HG02884 (cell line): ENCODE measurements around the gene PLEKHO2.

Experiments used
- ATAC-seq: cut with Tn5 transposase; IDR thresholded peaks from one replicate; pipeline ENCODE4 v1.9.1; 2021; ENCODE audit warnings: mild to moderate bottlenecking, moderate library complexity; ENCODE audit not compliant: unreplicated experiment

The PLEKHO2 gene

DNA sequence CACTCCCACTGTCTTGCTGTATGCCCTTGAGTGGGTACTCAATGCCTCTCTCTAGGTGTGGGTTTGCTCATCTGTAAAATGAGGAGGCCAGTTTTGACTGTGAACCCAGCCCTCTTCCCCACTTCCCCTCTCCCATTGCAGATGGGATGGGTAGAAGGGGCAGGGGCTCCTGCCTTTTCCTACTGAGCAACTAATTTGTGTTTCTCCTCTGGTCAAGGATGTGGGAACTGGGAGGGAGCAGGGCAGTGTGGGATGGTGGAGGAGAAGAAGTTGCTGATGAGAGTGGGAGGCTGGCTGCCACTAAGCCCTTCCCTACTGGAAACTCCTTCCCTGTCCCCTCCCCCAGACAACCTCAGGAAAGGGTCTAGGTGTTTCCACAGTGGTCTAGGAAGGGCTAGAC, 49.8 kb downstream of the PLEKHO2 start:
- ATAC-seq = no peak

DNA sequence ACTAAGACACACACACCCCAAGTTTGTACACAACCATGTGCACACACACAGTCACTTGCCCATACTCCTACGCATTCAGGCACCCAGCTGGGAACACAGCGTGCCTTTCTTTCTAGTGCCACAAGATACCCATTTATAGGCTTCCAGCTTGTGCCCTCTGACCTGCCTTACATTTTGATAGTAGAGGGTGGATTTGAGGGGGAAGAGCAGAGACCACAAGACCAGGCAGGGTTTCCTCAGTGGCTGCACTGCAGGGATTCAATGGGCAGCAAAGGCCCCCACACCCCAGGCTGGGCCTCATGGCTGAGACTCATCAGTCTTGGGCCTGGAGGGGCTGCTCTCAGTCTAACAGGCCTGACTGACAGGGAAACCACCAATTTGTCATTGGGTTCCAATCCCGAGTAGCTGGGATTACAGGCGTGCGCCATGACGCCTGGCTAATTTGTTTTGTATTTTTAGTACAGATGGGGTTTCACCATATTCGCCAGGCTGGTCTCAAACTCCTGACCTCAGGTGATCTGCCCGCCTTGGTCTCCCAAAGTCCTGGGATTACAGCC, 51.2 kb downstream of the PLEKHO2 start:
- no peak for ATAC-seq

DNA sequence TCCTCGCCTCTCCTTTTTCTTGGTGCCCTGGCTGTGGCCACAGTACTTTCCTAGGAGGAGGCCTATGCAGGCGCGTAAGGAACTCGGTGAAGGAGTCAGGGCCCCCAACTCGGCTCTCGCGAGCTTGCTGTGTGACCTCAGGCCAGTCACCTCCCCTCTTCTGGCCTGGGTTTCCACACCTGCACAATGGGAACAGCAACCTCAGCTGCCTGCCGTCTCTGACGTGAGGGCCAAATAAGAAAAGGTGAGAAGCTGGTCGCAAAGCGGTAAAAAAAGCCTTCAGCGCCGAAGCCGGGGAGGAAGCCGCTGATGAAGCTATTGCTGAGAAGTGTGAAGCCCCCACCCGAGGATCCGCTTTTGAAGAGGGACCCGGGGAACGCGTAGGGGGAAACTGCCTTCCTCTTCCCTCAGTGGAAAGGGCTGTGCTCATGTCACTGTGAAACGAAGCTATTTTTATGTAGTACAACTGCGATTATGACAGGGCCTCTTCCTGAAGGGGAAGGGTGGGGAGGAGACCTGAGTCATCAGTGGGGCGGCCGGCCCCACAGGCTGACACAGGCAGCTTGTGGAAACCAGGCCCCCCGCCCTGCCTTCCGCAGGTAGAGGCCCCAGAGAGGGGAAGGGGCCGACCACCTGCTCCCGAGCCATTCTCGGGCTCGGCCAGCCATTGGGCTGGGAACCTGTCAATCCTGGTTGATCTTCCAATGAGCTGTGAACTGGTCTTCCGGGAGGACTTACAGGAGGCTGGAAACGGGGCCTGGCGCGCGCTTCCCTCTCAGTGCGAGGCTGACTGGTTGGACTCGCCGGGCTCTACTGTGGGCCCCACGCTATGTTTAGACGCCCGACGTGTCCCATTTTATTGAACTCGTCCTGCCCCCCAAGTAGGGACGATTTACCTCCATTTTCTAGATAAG, 52.0 kb downstream of the PLEKHO2 start:
- ATAC-seq = peak; percentile 59

DNA sequence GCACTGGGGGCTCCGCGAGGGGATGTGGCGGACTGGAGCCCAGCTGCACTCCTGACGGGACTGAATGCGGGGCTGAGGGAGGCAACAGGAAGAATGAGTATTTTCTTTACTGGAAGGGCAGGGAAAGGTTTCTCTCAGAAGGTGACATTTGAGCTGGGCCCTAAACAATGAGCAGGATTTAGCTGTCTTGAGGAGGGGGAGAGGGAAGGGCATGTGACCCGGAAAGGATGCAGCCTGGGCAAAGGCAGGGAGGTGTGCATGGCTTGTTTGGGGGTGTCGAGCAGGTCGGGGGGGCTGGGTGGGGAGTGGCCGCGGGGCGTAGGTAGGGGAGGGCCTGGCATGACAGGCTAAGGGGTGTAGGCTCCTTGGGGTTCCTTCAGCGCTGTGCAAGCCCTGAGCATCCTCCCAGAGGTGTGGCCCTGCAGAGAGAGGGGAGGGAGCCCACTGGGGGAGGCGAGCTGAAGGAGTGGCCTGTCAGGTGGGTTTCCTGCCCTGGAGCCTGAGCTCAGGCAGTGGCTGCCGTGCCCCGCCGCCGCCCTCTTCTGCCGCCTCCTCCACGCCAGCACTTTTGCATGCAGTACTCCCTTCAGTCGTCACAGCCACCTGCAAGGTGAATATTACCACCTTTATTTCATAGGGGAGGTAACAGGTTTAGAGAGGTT, 52.8 kb downstream of the PLEKHO2 start:
- peak; percentile 20 for ATAC-seq

DNA sequence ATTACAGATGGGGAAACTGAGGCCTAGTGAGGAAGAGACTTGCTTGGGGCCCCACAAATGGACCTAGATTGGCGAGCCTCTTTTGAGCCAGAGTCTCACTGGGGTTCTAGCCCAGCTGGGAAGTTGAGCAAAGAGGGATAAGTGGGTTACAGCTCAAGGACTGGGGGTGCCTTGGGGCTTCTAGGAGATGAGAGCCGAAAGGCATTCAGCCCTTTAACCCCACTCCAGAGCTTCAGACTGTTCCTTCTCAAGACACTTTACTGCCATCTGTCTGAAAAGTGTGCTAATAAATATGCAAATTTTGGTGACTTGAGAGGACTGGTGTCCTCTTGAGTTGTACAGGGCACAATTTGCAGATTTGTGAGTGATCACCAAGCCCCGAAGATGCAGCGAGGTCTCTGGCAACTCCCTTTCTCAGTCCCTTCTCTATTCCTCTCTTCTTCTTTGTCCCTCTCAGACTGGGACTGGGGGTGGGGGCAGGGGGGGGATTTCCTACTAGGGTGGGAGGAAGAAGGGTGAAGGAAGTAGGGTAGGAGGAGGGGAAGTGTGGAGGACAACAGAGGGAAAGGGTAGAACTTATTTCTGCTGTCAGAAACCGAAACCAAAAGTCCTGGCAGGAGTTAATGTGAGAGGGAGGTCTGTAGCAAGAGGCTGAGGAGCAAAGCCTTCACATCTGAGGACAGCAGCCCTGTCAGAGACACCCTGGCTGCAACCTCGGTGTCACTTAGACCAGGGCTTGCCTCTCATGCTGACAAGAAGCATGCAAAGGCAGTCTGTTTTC, 53.8 kb downstream of the PLEKHO2 start:
- no peak for ATAC-seq

DNA sequence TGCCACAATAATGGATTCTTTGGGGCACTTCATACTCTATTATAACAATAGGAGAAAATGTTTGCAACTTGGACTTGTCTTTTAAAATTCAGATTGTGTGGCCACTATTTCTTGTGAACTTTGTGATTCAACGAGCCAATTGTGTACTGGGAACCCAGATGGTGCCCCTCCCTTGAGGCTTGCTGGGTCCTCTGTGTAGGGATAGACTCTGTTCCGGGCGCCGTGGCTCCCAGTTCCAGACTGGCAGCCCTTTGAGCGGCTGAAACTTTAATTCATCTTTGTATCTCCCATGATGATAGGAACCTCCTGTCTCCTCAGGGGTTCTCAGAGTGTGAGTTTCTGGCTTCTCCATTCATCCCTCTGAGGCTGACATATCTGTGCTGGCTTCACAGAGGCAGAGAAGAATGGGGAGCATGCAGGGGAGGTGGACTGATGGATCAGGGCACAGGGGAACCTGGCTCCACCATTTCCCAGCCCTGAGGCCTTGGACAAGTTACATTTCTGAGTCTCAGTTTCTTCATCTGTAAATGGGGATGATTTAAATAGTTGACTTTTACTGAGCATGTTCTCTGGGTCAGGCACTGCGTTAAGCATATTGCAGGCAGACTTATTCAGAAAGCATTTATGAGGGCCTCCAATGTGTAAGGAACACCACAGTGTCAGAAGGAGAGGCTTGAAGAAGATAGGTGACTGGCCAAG, 54.8 kb downstream of the PLEKHO2 start:
- ATAC-seq = no peak

DNA sequence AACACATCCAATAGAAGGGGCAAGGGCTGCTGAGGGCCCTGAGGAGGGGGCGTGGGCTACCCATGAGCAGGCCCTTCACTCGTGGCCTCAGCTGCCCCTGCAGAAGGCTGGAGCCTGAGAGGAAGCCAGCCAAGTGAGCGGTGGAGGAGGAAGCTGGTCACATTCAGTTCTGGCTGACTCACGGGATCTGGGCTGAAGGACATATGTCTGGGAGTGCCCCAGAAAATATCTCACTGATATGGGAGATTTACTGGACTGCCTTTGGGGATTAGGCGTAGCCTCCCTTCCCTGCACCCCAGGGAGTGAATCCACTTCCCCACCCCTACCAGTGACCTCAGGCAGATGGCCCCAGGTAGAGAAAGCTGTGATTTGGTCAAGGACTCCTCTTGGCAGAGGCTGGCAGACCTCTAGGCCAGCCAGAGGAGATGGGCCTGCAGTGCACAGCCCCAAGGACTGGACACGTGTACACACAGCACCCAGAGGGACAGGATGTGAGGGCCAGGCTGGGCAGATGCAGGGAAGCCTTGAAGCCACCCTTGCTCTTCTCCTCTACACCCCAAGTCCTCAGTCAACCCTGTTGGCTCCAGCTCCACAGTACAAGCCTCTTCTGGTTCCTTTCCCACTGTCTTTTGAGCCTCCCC, 55.8 kb downstream of the PLEKHO2 start:
- no peak for ATAC-seq

DNA sequence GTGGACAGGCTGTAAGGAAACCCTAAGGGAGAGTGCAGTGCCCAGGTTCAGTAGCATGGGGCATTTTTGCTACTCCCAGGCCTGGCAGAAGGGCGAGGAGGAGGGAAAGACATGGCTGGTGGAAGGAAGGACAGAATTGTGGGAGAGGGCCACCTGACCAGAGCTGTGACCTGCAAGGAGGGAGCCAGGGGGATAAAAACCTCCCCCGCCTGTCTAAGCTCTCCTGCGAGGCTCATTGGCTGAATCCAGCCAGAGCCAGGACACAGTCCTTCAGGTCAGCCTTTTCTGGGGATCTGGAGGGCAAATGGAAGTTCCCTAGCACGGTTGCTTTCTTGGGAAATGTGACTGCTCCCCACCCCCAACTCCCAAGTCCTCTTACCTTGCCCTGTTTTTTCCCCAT, 56.7 kb downstream of the PLEKHO2 start:
- no peak for ATAC-seq

DNA sequence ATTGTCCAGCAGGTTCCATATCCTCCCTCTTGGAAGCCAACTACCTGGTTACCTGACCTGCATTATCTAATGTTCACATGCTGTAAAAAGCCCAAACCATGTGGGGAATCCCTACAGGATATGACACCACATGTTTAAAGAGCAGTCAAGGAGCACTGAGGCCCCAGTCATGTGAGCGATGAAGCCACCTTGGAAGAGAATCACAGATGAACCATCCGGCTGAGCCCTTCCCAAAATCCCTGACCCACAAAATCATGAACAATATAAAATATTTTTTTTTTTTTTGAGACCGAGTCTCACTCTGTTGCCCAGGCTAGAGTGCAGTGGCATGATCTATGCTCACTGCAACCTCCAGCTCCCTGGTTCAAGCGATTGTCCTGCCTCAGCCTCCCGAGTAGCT, 59.4 kb downstream of the PLEKHO2 start:
- ATAC-seq = no peak

DNA sequence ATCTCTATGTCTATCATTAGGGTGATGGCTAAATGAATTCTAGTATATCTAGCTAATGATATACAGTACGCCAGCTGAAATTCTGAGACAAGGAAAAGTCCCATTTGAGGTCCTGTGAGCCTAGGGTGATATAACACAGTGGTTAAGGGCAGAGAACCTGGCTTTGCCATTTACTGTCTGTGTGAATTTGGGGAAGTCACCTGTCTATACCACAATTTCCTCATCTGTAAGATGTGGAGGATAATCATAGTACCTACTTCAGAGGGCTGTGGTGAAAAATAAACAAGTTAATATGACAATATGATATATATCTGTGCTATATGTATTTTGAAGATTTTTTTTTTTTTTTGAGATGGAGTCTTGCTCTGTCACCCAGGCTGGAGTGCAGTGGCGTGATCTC, 60.2 kb downstream of the PLEKHO2 start:
- no peak for ATAC-seq

DNA sequence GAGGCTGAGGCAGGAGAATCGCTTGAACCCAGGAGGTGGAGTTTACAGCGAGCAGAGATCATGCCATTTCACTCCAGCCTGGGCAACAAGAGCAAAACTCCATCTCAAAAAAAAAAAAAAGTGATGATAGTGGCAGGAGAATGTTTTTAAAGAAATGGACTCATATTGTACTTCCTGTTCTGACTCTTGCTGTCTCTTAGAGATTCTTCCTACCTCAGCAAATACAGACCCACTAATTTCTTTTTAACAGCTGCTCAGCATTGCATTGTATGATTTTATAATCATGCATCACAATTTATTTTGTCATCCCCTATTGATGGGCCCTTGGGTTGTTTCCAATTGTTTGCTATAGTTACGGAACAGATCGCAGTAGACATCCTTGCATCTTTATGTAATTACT, 61.1 kb downstream of the PLEKHO2 start:
- no peak for ATAC-seq

DNA sequence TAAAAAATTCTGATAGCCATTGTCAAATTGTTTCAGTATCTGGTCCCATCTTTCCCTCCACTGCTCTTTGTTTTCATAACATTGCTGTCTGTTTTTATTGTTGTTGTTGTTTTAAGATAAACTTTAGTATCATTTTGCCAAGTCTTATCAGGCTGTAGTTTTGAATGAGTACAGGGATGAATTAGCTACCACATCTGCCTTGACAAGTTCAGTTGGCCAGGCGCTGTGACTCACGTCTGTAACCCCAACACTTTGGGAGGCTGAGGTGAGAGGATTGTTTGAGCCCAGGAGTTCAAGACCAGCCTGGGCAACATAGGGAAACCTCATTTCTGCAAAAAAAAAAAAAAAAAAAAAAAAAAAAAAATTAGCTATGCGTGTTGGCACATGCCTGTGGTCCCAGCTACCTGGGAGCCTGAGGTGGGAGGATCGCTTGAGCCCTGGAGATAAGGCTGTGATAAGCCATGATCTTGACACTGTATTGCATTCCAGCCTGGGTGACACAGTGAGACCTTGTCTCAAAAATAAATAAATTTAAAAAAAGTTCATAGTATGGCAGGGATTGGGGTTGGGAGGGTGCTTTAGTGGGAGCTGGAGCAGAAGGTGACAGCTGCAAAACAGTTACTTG, 61.7 kb downstream of the PLEKHO2 start:
- no peak for ATAC-seq

DNA sequence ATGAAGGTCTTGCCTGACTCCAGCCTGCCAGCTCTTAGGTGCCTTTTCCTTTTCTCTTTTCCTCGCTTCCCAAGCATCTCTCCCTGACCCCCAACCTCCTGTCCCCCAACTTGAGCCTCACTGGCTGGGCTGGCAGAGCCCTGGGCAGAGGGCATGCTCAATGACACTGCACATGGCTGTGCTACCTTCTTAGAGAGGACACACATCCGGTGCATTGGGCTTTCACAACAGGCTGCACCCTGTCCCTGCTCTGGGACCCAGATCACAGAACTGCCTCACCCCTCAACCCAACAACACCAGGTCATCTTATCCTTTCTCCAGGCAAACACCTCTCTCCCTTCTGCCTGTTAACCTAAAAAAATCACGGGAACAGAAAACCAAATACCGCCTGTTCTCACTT, 62.5 kb downstream of the PLEKHO2 start:
- ATAC-seq = no peak

DNA sequence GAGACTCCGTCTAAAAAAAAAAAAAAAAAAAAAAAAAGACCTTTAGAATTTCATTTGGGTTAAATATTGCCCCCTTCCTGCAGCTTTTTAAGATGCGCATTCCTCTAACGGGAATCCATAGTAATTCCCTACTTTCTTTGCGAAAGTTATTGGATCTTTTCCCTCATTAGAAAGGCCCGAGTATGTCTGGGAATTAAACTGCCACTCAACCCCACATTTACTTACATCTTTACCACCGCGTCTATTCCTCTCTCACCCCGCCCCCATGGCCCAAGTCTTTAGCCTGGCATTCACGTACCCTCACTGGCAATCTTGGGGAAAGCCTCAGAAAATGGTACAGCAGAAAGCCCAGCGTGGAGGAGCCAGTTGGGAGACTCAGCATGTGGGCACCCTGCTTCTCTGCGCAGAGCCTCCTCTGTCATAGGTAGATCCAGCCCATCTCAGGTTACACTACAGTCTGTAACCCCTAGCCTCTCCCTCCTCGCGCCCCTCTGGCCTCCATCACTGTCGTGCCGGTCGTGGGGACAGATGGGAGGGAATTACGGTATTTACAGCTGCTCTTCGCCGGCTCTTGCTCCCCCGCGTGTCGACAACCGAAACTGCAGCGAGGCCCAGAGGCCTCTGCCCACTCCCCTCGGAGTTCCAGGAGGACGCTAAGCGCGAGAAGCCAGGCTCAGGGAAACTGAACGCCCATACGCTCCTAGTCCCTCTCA, 63.6 kb downstream of the PLEKHO2 start:
- ATAC-seq = no peak

DNA sequence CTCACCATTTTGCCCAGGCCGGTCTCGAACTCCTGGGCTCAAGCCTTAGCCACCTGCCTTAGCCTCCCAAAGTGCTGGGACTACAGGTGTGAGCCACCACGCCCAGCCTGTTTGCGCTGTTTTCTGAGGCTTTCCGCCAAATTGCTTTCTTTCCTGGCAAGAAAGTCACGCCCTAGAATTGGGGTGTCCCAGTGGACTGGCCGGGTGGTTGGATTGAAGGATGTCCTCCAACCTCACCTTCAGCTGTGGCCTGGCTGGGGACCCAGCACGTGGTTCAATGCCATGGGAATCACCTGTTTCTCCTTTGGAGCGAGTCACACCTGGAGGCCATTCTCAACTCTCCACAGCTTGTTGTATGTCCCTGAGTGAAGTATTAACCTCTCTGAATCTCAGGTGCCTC, 64.2 kb downstream of the PLEKHO2 start:
- ATAC-seq = no peak

DNA sequence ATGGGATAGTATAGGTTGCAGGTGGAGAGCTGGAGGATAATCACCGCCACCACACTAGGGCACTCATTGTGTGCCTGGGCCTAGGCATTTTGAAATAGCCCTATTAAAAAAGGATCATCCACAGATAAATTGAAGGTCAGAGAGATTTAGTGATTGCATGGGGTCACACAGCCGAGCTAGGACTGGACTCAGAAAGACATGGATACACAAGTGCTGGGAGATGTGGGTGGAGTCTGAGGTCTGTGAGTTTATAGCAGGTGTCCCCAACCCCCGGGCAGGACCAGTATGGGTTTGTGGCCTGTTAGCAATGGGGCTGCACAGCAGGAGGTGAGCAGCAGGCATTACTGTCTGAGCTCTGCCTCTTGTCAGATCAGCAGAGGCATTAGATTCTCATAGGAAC, 64.7 kb downstream of the PLEKHO2 start:
- no peak for ATAC-seq

DNA sequence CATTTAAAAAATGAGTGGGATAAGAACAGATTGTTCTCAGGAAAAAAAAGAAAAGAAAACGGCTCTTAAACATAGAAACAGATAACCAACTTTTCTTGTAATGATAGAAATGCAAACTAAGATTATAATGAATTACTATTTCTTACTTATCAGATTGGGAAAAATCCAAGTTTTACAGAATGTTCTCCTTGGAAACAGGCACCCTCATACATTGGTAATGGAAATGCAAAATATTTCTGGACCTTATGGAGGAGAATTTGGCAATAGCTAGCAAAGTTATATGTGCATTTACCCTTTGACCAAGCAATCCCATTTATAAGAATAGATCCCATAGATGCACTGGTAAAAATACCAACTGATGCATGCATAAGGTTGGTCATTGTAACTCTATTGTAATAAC, 66.3 kb downstream of the PLEKHO2 start:
- no peak for ATAC-seq

DNA sequence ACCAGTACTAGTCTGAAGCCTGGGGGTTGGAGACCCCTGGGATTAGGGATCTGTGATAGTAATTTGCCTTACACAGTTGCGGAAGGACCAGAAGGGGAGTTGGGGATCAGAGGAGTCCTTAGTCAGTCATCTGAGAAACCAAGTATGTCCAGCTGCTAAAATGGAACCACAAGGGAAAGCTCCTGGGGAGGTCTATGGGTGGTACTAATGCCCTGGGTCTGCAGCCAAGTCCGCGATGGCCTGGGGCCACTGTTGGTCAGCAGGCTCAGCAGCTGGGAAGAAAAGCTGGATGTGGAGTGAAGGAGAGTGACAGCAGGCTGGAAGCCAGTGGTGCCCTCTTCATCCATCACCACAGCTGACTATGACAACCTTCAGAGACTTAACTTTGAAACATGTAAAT, 67.8 kb downstream of the PLEKHO2 start:
- no peak for ATAC-seq
